D721Med (cell line): ENCODE measurements around the gene UBAC2.

Source experiments
- DNase-seq: peaks from one replicate; pipeline ENCODE4 v3.0.0; 2011; ENCODE audit warnings: low spot score; ENCODE audit not compliant: insufficient read length
- FAIRE-seq: peaks from 2 replicates; lab custom pipeline; 2011; peaks lifted over from hg19 to GRCh38; lab: Jason Lieb, UNC
- CTCF ChIP-seq: IDR thresholded peaks from 2 replicates; pipeline ENCODE4 v1.5.1; 2012; ENCODE audit warnings: mild to moderate bottlenecking, control low read depth; ENCODE audit not compliant: insufficient read depth; ENCODE audit errors: missing control alignments

UBAC2 gene

GRCh38 chr13:99258210-99258860, 57.7 kb downstream of the UBAC2 start, which contains the start of gene GPR18:
TSS of gene GPR18 (minus strand) at chr13:99258379. CDS start at chr13:99255872, 2,507 bp downstream.
- no peak for FAIRE-seq
- TF ChIP-seq CTCF: no peak
- DNase-seq: no peak

- FAIRE-seq (no peak), DNase-seq (no peak)
- TF ChIP-seq CTCF: no peak
These were observed 58.3 kb downstream of the UBAC2 start for GRCh38 chr13:99258946-99259345.

- FAIRE-seq: no peak
- no peak for DNase-seq
- no peak for TF ChIP-seq CTCF
These were observed 59.6 kb downstream of the UBAC2 start for GRCh38 chr13:99260216-99260615.

GRCh38 chr13:99261059-99261458, 60.4 kb downstream of the UBAC2 start:
- DNase-seq (no peak), FAIRE-seq (no peak)
- TF ChIP-seq CTCF: no peak

- TF ChIP-seq CTCF: no peak
- FAIRE-seq: no peak
- DNase-seq: no peak
These were observed 62.6 kb downstream of the UBAC2 start for GRCh38 chr13:99263126-99263785.

GRCh38 chr13:99264051-99264450, 63.4 kb downstream of the UBAC2 start:
- DNase-seq: no peak
- no peak for FAIRE-seq
- TF ChIP-seq CTCF: no peak

GRCh38 chr13:99265162-99265800, 64.6 kb downstream of the UBAC2 start:
- DNase-seq: no peak
- no peak for FAIRE-seq
- no peak for TF ChIP-seq CTCF
